Stimulated activated CD8-positive, alpha-beta memory T cell treated with anti-CD3 and anti-CD28 coated beads, Interleukin-4, amount 100 ng/mL, for 1 hour (primary cell): ENCODE data around the gene ERICH2.

Experiments
- DNase-seq, 2 donors: peaks; one replicate each; pipeline ENCODE4 v3.0.0-alpha.2; 2020; ENCODE audit warnings: low read depth in 2 of 2, low spot score in 1 of 2

The ERICH2 gene

DNA sequence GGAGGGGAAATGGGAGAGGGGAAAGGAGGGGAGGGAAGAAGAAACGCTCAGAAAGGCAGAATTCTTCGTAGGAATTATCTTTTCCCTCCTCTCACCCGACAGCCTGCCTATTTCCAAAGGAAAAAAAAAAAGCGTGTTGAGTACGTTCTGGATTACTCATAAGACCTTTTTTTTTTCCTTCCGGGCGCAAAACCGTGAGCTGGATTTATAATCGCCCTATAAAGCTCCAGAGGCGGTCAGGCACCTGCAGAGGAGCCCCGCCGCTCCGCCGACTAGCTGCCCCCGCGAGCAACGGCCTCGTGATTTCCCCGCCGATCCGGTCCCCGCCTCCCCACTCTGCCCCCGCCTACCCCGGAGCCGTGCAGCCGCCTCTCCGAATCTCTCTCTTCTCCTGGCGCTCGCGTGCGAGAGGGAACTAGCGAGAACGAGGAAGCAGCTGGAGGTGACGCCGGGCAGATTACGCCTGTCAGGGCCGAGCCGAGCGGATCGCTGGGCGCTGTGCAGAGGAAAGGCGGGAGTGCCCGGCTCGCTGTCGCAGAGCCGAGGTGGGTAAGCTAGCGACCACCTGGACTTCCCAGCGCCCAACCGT lies 46.4 kb downstream of the ERICH2 start, which contains the start of gene GAD1:
Gene GAD1, plus strand, starts transcription at position 384 of the 589 bp plus-strand sequence. CDS start 1,705 bp downstream, outside the sequence.
- DNase-seq, result no peak

DNA sequence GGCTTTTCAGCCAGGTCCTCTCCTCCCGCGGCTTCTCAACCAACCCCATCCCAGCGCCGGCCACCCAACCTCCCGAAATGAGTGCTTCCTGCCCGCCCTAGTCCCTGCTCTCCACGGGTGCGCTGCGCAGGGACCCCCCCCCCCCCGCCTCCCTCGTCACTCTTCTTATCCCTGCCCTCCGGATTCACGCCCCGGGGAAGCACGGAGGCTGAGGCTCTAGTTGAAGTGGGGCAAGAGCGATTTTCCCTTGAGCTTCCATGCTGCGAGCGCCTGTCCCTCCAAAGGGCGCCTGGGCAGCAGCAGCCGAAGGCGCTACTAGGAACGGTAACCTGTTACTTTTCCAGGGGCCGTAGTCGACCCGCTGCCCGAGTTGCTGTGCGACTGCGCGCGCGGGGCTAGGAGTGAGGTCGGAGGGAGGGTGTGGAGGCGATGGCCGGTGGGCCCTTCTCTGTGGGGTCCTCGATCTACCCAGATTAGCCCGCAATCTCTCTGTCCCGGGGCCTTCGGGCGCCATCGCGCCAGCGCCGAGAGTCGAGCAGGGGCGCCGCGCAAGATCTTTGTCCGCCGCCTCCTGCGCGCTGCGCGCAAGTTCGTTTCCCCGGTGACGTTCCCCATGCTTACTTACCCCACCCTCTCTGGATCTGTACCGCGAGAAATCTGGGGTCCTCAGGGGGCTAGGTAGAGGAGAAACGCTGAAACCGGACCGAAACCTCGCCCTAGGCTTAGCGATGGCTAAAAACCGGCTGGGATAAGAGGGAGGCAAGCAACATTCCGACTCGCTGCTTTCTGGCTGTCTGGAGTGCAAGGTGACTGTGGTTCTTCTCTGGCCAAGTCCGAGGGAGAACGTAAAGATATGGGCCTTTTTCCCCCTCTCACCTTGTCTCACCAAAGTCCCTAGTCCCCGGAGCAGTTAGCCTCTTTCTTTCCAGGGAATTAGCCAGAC lies 47.2 kb downstream of the ERICH2 start:
- no peak for DNase-seq

DNA sequence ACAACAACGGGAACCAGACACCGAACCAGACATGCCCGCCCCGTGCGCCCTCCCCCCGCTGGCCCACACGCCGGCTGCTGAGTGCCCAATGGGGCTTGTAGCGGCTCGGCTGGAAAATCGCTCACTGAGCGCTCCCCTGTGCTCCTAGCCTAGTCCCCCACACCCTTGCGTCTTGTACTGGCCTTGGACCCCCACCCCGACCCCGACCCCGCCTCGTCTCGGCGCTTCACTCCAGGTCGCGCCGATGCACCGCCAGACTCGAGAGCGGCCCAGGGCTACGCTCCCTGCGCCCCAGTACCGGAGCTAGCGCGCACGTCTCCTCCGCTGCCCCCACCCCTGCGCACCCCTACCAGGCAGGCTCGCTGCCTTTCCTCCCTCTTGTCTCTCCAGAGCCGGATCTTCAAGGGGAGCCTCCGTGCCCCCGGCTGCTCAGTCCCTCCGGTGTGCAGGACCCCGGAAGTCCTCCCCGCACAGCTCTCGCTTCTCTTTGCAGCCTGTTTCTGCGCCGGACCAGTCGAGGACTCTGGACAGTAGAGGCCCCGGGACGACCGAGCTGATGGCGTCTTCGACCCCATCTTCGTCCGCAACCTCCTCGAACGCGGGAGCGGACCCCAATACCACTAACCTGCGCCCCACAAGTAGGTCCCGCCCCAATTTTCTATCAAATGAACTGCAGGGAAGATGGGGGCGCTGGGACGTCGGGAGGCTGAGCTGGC lies 48.0 kb downstream of the ERICH2 start:
- DNase-seq, result no peak

DNA sequence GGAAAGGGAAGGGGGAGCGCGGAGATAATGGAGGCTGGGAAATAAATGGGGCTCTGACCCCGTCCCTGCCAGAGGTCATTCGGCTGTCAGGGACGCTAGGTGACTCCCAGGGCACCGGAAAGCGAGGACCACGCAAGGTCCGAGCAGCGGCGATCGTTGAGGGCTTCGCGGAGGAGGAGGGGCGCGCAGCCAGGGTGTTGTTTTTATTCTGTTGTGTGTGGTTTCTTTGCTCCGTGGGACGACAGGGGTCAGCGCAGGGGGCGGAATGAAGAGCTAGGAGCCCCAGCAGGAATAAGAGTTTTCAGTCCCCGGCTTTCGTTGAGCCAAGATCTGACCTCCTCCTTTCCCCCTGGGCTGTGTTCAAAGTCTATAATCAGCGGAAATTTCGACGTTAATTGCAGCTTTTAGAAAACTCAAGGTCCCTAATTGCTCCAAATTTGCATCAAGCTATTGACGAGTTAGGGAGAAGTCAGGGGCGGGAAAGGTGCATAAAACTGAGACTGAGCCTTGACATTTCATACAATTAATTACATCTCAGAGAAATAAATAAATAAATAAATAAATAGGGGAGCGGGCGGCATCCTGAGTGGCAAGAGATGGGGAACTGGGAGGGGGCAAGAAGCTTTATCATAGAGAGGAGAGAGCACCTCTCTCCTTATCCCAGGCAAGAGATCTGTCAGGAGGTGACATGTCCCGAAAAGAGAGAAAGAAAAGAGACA lies 48.7 kb downstream of the ERICH2 start:
- DNase-seq, result no peak

DNA sequence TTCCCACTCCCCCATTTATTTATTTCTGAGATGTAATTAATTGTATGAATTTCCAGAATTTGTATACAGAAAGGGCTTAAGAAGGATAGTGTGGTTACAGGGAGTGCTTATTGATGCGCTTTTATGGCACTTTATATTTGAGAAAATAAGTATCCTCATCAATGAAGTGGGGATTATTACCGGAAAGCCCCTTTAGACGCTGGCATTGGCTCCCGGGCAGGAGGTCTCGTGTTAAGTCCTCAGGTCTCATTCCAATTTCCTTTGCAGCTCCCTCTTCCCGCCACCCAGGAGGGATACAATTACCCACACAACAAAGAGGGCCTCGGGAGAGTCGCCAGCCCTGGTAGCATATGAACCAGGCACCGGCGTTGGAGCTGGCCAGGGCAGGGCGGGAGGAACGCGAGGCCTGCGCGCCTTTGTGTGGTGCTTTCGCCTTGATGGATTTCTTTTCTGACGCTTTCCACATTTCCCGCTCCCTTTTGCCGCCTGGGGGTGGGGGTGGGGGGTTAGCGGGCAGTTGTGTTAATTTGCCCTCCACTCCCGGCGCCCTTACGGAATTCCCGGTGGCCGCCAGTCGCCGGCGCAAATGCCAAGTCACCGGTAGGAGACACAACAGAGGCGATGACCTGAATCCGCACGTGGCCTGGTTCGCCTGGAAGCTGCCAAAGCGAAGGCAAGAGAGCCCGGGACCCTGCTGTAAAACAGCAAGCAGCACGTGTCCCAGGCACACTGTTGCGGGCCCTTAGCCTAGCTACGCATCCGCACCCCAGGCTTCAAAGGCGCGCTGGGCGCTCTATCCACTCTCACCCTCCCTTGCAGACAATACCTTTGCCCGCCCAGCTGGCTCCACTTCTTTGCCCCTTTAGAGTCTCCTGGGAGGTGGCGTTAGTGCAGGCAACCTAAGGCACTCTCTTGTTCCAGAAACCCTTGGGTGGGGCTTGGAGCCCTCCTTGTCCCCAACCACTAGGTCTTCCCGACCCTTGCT lies 49.8 kb downstream of the ERICH2 start:
- DNase-seq, result no peak

DNA sequence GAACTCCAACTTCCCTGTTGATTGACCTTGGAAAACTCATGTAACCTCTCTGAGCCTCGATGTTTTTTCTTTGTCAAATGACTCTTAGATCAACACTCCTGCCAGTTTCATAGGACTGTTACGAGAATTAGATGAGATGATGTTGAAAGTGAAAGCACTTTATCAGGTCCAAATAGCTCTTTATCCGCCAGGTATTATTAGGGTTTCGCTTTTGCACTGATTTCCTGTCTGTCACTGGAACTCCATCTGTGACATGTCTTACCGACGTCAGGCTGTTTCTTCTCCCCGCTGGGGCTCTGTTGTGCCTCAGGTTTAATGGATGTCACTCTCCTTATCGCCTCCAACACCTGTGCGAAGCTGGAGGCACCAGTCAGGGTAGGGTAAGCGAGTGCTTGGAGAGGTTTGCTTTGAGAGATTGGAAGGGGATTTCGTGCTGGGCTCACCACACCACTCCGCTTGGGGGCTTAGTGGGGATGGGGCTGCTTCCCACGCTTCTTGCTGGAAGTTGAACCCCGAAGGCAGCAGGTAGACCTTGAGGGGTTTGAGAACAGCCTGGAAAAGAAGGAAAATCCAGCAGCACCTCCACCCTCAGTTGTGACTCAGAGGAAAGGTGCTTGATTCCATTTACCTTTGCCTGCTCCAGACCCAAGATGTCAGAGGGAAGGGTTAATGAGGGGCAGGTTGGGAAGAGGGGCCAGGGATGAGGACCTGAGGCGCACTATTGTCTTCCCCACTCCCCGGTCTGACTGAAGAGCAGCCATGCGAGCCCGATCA lies 50.8 kb downstream of the ERICH2 start:
- DNase-seq, result no peak

DNA sequence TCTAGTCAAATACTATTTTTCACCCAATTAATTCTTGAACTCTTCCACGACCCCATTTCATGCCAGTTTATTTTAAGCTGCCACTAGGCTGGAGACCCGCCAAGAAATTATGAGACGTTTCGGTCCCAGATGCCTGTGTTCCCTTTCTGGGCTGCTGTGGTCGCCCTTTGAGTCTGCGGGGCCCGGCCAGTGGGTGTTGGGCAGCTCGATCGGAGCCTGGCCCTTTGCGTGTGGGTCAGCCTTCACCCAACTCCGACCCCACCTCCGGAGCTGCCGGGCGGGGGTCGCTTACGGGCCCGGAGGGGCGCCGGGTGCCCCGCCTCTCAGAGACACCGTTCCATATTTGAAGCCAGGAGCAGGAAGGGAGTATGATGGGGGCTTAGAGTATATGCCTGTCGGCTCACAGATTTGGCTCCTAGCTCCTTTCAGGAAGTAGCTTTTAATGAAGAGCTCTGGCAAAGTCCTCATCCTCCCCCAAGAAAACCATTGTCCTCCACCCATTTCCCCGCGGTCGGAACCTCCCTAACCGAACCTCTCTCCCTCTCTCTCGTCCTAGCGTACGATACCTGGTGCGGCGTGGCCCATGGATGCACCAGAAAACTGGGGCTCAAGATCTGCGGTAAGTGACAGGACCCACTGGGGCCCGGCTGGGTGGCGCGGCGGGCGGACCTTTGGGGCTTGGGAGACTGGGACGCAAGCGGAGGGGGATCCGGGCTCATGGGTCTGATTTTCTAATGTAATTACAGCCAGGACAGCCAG lies 51.5 kb downstream of the ERICH2 start:
- DNase-seq, result no peak

DNA sequence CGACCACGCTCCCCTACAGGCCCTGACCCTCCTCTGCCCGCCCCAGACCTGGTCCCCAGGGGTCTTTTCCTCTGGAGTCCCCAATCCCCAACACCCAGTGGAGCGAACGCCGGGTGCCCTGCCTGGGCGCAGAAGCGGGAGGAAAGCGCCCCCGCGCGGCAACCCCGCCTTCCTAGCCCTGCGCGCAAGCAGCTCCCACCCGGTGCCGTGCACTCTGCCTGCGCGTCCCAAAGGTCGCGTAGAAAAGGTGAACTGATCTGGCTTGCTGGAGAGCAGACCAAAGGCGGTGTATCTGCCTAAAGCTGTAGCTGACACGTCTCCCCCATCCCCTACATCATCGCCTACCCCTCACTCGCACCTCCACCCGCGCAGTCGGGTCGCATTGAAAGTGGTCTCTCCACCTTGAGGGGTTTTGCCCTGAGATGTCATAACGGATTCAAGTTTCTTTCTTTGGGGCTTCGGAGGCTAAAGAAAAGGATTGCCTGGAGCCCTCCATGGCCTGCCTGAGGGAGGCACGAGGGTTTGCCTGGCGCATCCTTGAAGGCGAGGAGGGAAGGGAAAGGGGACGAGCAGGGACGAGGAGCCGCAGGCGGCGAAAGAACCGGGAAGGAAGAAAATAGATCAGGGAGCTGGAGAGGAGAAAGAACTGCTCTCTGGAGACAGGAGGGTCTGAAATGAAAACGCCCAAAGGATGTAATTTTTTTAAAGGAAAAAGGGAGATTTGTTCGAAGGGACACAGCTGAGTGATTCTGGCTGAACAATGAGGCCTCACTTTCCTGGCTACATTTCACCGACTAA lies 52.3 kb downstream of the ERICH2 start:
- no peak for DNase-seq

DNA sequence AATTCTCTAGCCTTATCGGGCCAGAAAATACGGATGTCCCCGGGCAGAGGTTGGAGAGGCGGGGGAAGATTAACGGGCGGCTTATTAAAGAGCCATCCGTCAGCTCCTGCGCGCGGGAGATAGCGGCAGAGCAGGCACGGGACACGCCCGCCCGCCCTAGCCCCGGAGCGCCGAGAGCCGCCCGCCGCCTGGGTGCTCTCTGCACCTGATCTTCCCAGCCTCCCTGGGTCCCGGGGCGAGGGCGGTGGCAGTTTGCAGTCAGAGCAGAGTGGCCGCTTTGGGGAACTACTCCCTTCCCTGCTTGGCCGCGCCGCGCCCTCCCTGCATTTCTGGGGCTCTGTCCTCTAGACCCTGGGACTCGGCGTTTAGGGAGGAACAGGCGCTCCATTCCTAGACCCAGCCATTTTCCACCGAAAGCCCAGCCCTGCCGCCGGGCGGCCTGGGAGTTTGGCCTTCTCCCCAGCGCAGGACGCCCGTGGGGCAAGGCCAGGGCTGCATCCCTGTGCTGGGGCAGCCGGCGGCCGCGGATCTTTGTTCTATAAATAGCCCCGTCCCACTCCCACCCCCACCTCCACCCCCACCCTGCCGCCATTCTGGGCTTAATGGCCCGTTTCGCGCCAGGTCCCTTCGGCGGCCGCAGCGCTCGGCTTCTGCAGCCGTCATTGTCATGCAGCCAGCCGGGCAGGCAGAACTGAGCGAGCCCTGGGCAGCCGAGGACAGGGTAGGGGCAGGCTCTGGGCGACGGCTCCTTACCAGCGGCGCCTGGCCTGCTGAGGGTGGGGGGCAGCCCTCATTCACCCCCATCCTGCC lies 53.1 kb downstream of the ERICH2 start:
- no peak for DNase-seq

DNA sequence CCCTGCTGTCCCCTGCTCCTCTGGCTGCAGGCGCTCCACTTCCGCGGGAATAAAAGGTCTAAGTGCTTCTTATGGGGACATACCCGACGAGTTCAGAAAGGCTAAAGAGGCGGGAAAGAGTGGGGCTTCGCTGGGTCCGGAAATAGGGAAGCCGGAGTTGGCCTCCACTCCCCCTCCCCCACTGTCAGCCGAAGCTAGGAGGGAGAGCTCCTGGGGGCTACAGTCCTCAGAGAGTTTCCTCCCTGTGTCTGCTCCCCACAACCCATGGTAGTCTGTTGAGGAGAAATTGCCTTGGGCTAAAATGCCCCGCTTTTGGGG lies 53.7 kb downstream of the ERICH2 start:
- DNase-seq, result no peak

DNA sequence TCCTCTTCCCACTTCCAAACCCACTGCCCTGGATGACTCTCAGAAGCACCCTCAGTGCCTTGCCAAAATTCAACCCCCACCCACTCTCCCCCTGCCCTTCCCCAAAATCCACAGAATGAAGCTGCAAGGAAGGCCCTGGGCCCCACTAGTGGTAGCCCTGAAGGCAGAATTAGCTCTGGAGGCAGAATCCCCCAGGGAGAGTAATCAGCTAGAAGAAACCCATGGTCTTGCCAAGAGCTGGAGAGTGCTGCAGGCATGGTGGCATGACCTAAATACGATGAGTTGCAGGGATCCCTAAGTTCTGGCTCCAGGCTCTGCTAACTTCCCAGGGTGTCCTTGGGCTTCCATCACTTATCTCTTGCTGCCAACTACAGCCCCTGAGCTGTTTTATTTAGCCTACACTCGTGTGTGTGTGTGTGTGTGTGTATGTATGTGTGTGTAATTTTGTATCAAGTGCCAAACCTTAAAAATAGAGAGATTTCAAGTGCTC lies 54.4 kb downstream of the ERICH2 start:
- DNase-seq, result no peak

DNA sequence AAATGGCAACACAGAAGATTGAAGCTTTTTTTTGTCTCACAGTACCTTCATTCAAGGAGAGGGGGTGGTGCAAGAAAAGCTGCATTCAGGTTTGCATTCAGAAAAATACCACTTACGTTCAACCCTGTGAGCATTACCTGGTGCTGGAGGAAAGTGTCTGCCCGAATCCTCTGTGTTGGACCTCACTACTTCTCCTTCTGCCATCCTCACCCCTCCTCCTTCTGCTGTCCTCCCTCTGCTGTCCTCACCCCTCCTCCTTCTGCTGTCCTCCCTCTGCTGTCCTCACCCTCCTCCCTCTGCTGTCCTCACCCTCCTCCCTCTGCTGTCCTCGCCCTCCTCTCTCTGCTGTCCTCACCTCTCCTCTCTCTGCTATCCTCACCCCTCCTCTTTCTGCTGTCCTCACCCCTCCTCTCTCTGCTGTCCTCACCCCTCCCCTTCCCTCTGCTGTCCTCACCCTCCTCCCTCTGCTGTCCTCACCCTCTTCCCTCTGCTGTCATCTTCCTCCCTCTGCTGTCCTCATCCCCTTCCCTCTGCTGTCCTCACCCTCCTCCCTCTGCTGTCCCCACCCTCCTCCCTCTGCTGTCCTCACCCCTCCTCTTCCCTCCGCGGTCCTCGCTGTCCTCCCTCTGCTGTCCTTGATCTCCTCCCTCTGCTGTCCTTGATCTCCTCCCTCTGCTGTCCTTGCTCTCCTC lies 57.8 kb downstream of the ERICH2 start:
- no peak for DNase-seq

DNA sequence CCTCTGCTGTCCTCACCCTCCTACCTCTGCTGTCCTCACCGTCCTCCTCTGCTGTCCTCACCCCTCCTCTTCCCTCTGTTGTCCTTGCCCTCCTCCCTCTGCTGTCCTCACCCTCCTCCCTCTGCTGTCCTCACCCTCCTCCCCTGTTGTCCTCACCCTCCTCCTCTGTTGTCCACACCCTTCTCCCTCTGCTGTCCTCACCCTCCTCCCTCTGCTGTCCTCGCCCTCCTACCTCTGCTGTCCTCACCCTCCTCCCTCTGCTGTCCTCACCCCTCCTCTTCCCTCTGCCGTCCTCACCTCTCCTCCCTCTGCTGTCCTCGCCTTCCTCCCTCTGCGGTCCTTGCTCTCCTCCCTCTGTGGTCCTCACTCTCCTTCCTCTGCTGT lies 58.3 kb downstream of the ERICH2 start:
- DNase-seq, result no peak

DNA sequence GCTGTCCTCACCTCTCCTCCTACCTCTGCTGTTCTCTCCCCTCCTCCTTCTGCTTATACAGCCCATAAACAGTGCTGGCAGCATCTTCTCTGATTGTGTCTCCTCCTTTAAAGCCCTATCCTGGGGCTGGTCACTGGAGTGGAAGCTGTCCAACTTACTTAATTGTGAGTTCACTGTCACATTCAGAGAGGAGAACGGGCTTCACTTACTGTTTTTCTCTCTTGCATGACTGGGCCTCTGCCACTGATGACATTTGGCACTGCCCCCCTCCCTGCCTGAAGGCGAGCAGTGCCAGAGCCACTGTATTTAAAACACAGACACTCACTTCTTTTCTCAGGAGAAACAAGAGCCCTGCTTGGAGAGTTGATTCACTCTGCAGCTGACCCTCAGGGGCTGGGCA lies 58.9 kb downstream of the ERICH2 start:
- DNase-seq, result no peak

DNA sequence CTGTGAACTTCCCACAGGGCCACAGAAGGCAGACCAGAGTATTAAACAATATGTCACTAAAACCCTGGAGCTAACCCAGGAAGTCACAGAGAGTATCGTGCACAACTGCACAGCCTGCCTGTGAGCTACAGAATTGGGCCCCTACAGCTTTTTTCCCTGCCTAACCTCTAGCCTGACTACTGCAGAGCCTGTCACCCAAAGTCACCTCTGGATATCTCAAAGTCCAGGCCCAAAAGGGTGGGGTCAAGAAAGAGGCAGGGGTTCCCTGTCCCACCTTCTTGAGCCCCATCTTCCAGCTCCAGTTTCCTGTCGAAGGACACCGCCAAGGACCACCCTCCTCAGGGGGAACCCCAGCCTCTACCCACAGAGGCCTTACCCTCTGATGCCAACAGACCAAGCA lies 60.0 kb downstream of the ERICH2 start:
- no peak for DNase-seq

DNA sequence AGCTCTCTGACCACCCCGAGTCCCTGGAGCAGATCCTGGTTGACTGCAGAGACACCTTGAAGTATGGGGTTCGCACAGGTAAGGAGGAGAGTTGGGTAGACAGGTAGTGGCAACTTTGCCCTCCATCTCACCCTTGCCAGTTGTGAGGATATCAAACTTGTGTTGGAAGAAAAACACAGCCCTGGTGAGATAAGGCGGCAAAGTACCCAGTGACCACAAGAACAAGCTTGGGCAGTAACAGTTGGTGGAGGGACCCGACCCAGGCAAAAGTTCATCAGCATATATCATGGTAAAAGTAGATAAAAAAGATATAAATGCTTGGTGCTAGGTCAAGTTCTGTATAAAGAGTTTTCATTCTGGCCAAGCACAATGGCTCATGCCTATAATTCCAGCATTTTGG lies 60.9 kb downstream of the ERICH2 start:
- no peak for DNase-seq
